A673 (cell line): ENCODE results near the gene TNFAIP2. TPM values are rescaled to one million over a fixed set of nuclear protein-coding genes. Genes with fewer than 3 reads are reported as not detected.
A peak's percentile ranks its signal among the peaks of the same experiment; 100 is the strongest.

Source experiments
- BruUV-seq: library from RNA; stranded (reverse); fragments of 400-500 nt; replicated peaks from 2 replicates; lab custom pipeline; 2021; lab: Mats Ljungman, UMichigan
- CTCF ChIA-PET: fragments of 300-600 bp; sonication (Branson Sonifier 250); formaldehyde crosslinking; loops from one replicate; lab custom pipeline; 2022; ENCODE audit warnings: antibody characterized with exemption; lab: Charles Lee
- POLR2A ChIA-PET: fragments of 300-600 bp; sonication (Branson Sonifier 250); formaldehyde crosslinking; loops from one replicate; lab custom pipeline; 2022; ENCODE audit warnings: antibody characterized with exemption; ENCODE audit not compliant: low non-redundant PET; lab: Charles Lee
- DNase-seq: peaks from one replicate; pipeline ENCODE4 v3.0.0-alpha.2; 2015; ENCODE audit warnings: low spot score
- H3K27ac ChIP-seq: fragments of 200-600 bp; sonication (generic); 2 replicates; pipeline ENCODE4 v1.5.1; 2016; ENCODE audit warnings: mixed run types, low read depth, mild to moderate bottlenecking, mixed read lengths, antibody characterized with exemption, low read length; ENCODE audit not compliant: poor library complexity, severe bottlenecking
- H3K27me3 ChIP-seq: fragments of 200-600 bp; sonication (generic); replicated peaks from 2 replicates; pipeline ENCODE4 v1.6.1; 2017; ENCODE audit warnings: mixed run types, low read depth, mild to moderate bottlenecking, mixed read lengths, antibody characterized with exemption, low read length; ENCODE audit not compliant: insufficient read depth, poor library complexity
- H3K36me3 ChIP-seq: fragments of 200-600 bp; sonication (generic); 2 replicates; pipeline ENCODE4 v1.6.1; 2016; ENCODE audit warnings: mixed run types, mild to moderate bottlenecking, mixed read lengths, antibody characterized with exemption, low read length; ENCODE audit not compliant: insufficient read depth, poor library complexity, severe bottlenecking
- H3K4me1 ChIP-seq: fragments of 200-600 bp; sonication (generic); 2 replicates; pipeline ENCODE4 v1.6.1; 2017; ENCODE audit warnings: mixed run types, mild to moderate bottlenecking, mixed read lengths, antibody characterized with exemption, low read length; ENCODE audit not compliant: insufficient read depth, poor library complexity, severe bottlenecking
- H3K4me3 ChIP-seq: fragments of 200-600 bp; sonication (generic); 2 replicates; pipeline ENCODE4 v1.5.1; 2016; ENCODE audit warnings: low read depth, mixed run types, mild to moderate bottlenecking, mixed read lengths, low read length; ENCODE audit not compliant: poor library complexity, severe bottlenecking
- H3K9me3 ChIP-seq: fragments of 200-600 bp; sonication (generic); 2 replicates; pipeline ENCODE4 v1.6.1; 2016; ENCODE audit warnings: mixed run types, low read depth, mild to moderate bottlenecking, mixed read lengths, antibody characterized with exemption, low read length; ENCODE audit not compliant: poor library complexity, severe bottlenecking
- EZH2 ChIP-seq: fragments of 200-600 bp; sonication (generic); IDR thresholded peaks from 2 replicates; pipeline ENCODE4 v1.6.1; 2017; ENCODE audit warnings: borderline replicate concordance, low read depth, mild to moderate bottlenecking, mixed read lengths, antibody characterized with exemption, low read length; ENCODE audit not compliant: poor library complexity, severe bottlenecking
- intact Hi-C: fragments of 100-400 bp; cut with micrococcal nuclease; formaldehyde crosslinking; loops from one replicate; pipeline ENCODE4 v1.10.0; 2022; ENCODE audit not compliant: unreplicated experiment
- total RNA-seq: library from RNA; stranded (reverse); gene quantifications from 2 replicates; pipeline ENCODE4 v1.2.3, GENCODE V29; 2021
- TF ChIP-seq, protein P1 (sequence below): fragments of 300-800, 200-600 bp; sonication (generic); conservative IDR thresholded peaks from 2 replicates; pipeline ENCODE4 v1.5.1; 2017; ENCODE audit warnings: low read depth, mild to moderate bottlenecking, antibody characterized with exemption, low read length, moderate library complexity, mixed read lengths

TNFAIP2 gene
- total RNA-seq, 1 experiment from 2014 or later = 5.5 TPM

DNA sequence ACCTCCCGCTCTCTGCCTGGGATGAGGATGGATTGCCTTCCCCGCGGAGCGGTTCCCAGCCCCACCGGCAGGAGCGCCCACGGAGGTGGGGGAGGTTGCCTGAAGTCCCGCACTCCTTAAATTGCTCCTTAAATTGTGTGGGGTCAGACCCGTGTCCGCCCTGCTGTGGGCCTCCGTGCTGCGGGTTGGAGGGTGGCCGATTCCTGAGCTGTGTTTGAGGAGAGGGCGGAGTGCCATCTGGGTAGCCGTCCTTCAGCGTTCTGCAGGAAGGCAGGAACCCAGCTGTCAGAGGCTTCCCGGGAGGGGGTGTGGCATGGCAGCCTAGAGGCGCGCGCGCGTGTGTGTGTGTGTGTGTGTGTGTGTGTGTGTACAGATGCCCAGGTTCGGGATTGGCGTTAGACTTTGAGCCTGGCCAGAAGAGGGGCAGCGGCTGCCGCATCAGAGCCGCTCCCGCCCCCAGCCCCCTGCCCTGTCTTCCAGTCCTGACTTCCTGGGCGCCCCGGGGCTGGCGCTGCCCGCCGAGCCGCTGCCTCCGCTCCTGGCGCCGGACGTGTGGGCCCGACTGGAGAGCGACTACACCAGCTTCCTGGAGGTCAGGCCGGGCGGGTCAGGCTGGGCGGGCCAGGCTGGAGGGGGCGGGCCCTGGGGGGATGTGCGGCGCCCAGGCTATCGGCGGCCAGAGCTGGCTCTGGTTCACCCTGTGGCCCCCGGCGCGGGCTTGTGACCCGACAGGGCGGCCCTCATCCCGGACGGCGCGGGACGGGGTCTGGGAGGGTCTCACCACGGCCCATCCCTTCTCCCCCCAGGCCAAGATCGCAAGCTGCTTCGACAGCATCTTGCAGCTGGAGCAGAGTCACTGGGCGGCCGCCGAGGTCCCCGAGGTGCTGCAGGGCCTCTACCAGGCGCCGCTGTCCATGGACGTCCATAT lies 19.5 kb upstream of the TNFAIP2 start:
- peak; percentile 85 for DNase-seq
- peak overlapping the region; percentile 21 for H3K4me3 ChIP-seq
- peaks cover 30% of the 10 kb centered on the region for H3K27me3 ChIP-seq
- no peak overlapping the region for H3K27ac ChIP-seq
- POLR2A ChIA-PET = no interaction called here
- CTCF ChIA-PET = interaction anchor here (0.6 to 2.2 kb wide), 9 partner anchors 8 to 760 kb away, joined by 3 to 29 read pairs (median 5); no protein-coding TSS in a partner anchor
- no TSS peak for BruUV-seq
- H3K4me1 ChIP-seq = peaks cover 12% of the 10 kb centered on the region
- H3K9me3 ChIP-seq = no peaks in the 10 kb centered on the region
- H3K36me3 ChIP-seq = no peaks in the 10 kb centered on the region
- intact Hi-C loops = loop anchor here (1.0 to 2.0 kb wide), 2 partner anchors 81 to 189 kb away; no protein-coding TSS in a partner anchor
- TF ChIP-seq, protein P1, sequence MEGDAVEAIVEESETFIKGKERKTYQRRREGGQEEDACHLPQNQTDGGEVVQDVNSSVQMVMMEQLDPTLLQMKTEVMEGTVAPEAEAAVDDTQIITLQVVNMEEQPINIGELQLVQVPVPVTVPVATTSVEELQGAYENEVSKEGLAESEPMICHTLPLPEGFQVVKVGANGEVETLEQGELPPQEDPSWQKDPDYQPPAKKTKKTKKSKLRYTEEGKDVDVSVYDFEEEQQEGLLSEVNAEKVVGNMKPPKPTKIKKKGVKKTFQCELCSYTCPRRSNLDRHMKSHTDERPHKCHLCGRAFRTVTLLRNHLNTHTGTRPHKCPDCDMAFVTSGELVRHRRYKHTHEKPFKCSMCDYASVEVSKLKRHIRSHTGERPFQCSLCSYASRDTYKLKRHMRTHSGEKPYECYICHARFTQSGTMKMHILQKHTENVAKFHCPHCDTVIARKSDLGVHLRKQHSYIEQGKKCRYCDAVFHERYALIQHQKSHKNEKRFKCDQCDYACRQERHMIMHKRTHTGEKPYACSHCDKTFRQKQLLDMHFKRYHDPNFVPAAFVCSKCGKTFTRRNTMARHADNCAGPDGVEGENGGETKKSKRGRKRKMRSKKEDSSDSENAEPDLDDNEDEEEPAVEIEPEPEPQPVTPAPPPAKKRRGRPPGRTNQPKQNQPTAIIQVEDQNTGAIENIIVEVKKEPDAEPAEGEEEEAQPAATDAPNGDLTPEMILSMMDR = peak; percentile 41; the same call in 1 of the 2 replicates
- TF ChIP-seq EZH2 = no peak

DNA sequence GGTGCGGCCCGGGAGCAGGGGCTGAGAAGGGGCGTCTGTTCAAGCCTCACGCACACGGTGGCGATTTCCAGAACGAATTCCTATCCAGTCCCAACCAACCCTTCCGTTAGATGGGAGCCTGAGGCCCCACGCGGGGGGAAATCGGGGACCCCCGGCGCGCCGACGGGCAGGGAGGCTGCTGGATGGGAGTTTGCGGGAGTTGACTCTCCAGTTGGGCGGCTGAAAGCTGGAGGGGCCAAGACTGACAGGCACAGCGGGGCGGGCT lies 18.9 kb upstream of the TNFAIP2 start:
- no peaks in the 10 kb centered on the region for H3K9me3 ChIP-seq
- no TSS peak for BruUV-seq
- ChIA-PET POLR2A (no interaction called here), CTCF (interaction anchor here (0.6 to 2.2 kb wide), 14 partner anchors 8 to 760 kb away, joined by 3 to 29 read pairs (median 4); no protein-coding TSS in a partner anchor)
- H3K4me1 ChIP-seq = peaks cover 12% of the 10 kb centered on the region
- H3K36me3 ChIP-seq = no peaks in the 10 kb centered on the region
- DNase-seq = no peak
- peaks cover 30% of the 10 kb centered on the region for H3K27me3 ChIP-seq
- intact Hi-C loops = loop anchor here (1.0 to 2.0 kb wide), 2 partner anchors 80 to 188 kb away; no protein-coding TSS in a partner anchor
- no peak overlapping the region for H3K27ac ChIP-seq
- H3K4me3 ChIP-seq = no peak overlapping the region
- TF ChIP-seq, protein P1 = no peak
- peak; percentile 69 for TF ChIP-seq EZH2

DNA sequence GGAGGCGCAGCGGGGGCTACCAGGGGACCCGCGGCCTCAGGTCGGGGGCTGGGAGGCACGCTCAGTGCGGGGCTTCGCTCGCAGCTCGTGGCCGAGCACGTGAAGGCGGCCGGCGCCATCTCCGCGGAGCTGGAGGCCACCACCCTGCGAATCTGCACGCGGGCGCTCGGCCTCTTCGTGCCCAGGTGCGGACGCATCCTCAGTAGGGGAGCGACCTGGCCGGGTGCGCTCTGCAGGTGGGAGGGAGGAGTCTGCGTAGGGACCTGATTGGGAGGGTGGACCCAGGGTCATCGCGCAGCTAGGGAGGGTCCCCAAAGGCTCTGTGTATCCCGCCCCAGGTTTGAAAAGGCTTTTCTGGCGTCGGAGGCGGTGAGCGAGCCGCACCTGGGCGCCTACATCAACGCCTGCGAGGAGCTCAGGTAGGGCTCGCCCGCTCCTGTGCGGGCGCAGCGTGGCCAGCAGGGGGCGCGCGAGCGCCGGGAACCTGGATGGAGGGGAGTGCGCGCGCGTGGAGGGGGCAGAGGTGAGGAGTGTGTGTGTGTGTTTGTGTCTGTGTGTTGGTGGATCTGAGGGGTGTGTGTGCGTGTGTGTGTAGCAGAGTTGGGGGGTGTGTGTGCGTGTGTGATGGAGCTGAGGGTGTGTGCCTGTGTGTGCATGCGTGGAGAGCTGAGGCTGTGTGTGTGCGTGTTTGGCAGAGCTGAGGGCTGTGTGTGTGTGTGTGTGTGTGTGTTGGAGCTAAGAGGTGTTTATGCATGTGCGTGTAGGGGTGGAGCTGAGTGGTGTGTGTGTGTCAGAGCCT lies 18.4 kb upstream of the TNFAIP2 start:
- peaks cover 30% of the 10 kb centered on the region for H3K27me3 ChIP-seq
- peak; percentile 64 for DNase-seq
- CTCF ChIA-PET = interaction anchor here (0.6 to 2.2 kb wide), 15 partner anchors 9 to 788 kb away, joined by 3 to 29 read pairs (median 4); no protein-coding TSS in a partner anchor
- H3K9me3 ChIP-seq = no peaks in the 10 kb centered on the region
- intact Hi-C loops = loop anchor here (1.0 to 2.0 kb wide), 2 partner anchors 80 to 187 kb away; no protein-coding TSS in a partner anchor
- H3K36me3 ChIP-seq = no peaks in the 10 kb centered on the region
- POLR2A ChIA-PET = interaction anchor here (0.7 kb wide), 1 partner anchor 130 kb away, joined by 3 read pairs; no protein-coding TSS in a partner anchor
- BruUV-seq = no TSS peak
- peak; percentile 63 for TF ChIP-seq EZH2
- TF ChIP-seq, protein P1 = peak; percentile 100
- H3K27ac ChIP-seq = no peak overlapping the region
- no peak overlapping the region for H3K4me3 ChIP-seq
- H3K4me1 ChIP-seq = peaks cover 12% of the 10 kb centered on the region
